Subcutaneous adipose tissue (tissue), 4 donors: Measurements from ENCODE around the gene UBA52. TPM values are rescaled to one million over a fixed set of nuclear protein-coding genes. Genes with fewer than 3 reads are reported as not detected.

ENCODE experiments used
- CTCF ChIP-seq: fragments of 450-650 bp; IDR thresholded peaks from one replicate; pipeline ENCODE4 v1.5.1; 2016; ENCODE audit warnings: low read depth, mild to moderate bottlenecking, control low read depth, antibody characterized with exemption, moderate library complexity
- total RNA-seq, 4 donors: library from RNA; depleted of rRNA; stranded (reverse); fragments of >200 nt; gene quantifications; one replicate each; pipeline ENCODE4 v1.1.0, GENCODE V29; 2016

UBA52 gene
- total RNA-seq, 4 donors from 2014 or later: 498 to 791 (median 619) TPM

GRCh38 chr19:18559685-18560084, 12.0 kb upstream of the UBA52 start:
- no peak for TF ChIP-seq CTCF

GRCh38 chr19:18562086-18562485, 9.6 kb upstream of the UBA52 start:
- no peak for TF ChIP-seq CTCF

- TF ChIP-seq CTCF: no peak
Measured at GRCh38 chr19:18566953-18567352, 4.7 kb upstream of the UBA52 start.

- TF ChIP-seq CTCF: no peak
Measured at GRCh38 chr19:18568367-18568766, 3.3 kb upstream of the UBA52 start.

GRCh38 chr19:18574691-18575291, 3.1 kb downstream of the UBA52 start:
- no peak for TF ChIP-seq CTCF

GRCh38 chr19:18576383-18576782, 4.7 kb downstream of the UBA52 start:
- TF ChIP-seq CTCF: no peak

GRCh38 chr19:18577365-18577914, 5.8 kb downstream of the UBA52 start:
- no peak for TF ChIP-seq CTCF
